Skeletal muscle satellite cell (primary cell): ENCODE results near the gene RAB8B.

ENCODE experiments used
- H3K27me3 ChIP-seq: 2 replicates; pipeline ENCODE4 v1.7.0; 2013; ENCODE audit warnings: low read length; ENCODE audit not compliant: control insufficient read depth, insufficient read depth
- H3K36me3 ChIP-seq: 2 replicates; pipeline ENCODE4 v1.7.0; 2013; ENCODE audit warnings: mild to moderate bottlenecking, control low read depth, low read length; ENCODE audit not compliant: insufficient read depth
- H3K4me1 ChIP-seq: 2 replicates; pipeline ENCODE4 v1.7.0; 2013; ENCODE audit warnings: low read length; ENCODE audit not compliant: control insufficient read depth, insufficient read depth
- H3K4me2 ChIP-seq: 2 replicates; pipeline ENCODE4 v1.7.0; 2013; ENCODE audit warnings: mild to moderate bottlenecking, low read length
- H3K4me3 ChIP-seq: 2 replicates; pipeline ENCODE4 v1.7.0; 2013; ENCODE audit warnings: low read length
- H3K9ac ChIP-seq: 2 replicates; pipeline ENCODE4 v1.7.0; 2013; ENCODE audit warnings: mild to moderate bottlenecking, low read depth, low read length, moderate library complexity
- H3K9me3 ChIP-seq: replicated peaks from 2 replicates; pipeline ENCODE4 v1.7.0; 2013; ENCODE audit warnings: mild to moderate bottlenecking, control low read depth, low read length

Gene RAB8B

GRCh38 chr15:63212050-63213004 lies 22.9 kb downstream of the RAB8B start:
- H3K9ac ChIP-seq: peak overlapping the region; percentile 30
- H3K4me1 ChIP-seq: peaks cover 24% of the 10 kb centered on the region
- H3K4me3 ChIP-seq: no peak overlapping the region

GRCh38 chr15:63218100-63218808 lies 28.8 kb downstream of the RAB8B start:
- Histone ChIP-seq H3K27me3 (no peaks in the 10 kb centered on the region), H3K4me1 (peaks cover 41% of the 10 kb centered on the region), H3K4me3 (no peak overlapping the region), H3K9ac (peak overlapping the region; percentile 32), H3K4me2 (peak overlapping the region; percentile 13), H3K9me3 (no peaks in the 10 kb centered on the region), H3K36me3 (no peaks in the 10 kb centered on the region)

More at GRCh38 chr15:63212050-63213004, 22.9 kb downstream of the RAB8B start:
- Histone ChIP-seq H3K36me3 (no peaks in the 10 kb centered on the region), H3K4me2 (peak overlapping the region; percentile 37), H3K9me3 (no peaks in the 10 kb centered on the region), H3K27me3 (no peaks in the 10 kb centered on the region)

GRCh38 chr15:63219196-63219710 lies 29.8 kb downstream of the RAB8B start:
- Histone ChIP-seq H3K27me3 (no peaks in the 10 kb centered on the region), H3K9ac (no peak overlapping the region), H3K36me3 (no peaks in the 10 kb centered on the region), H3K4me3 (no peak overlapping the region), H3K9me3 (no peaks in the 10 kb centered on the region), H3K4me2 (no peak overlapping the region), H3K4me1 (peaks cover 37% of the 10 kb centered on the region)

GRCh38 chr15:63221346-63221745 lies 31.9 kb downstream of the RAB8B start:
- no peaks in the 10 kb centered on the region for H3K27me3 ChIP-seq
- peaks cover 5% of the 10 kb centered on the region for H3K36me3 ChIP-seq
- H3K4me2 ChIP-seq: peak overlapping the region; percentile 38
- peaks cover 37% of the 10 kb centered on the region for H3K4me1 ChIP-seq
- H3K9ac ChIP-seq: no peak overlapping the region
- H3K4me3 ChIP-seq: no peak overlapping the region
- no peaks in the 10 kb centered on the region for H3K9me3 ChIP-seq

GRCh38 chr15:63223463-63223862 lies 34.1 kb downstream of the RAB8B start:
- Histone ChIP-seq H3K4me1 (peaks cover 27% of the 10 kb centered on the region), H3K9me3 (no peaks in the 10 kb centered on the region), H3K4me2 (no peak overlapping the region), H3K27me3 (no peaks in the 10 kb centered on the region), H3K9ac (no peak overlapping the region), H3K36me3 (peaks cover 5% of the 10 kb centered on the region), H3K4me3 (no peak overlapping the region)

GRCh38 chr15:63225381-63225780 lies 36.0 kb downstream of the RAB8B start:
- H3K36me3 ChIP-seq: peaks cover 5% of the 10 kb centered on the region
- H3K9ac ChIP-seq: no peak overlapping the region
- H3K27me3 ChIP-seq: no peaks in the 10 kb centered on the region
- no peaks in the 10 kb centered on the region for H3K9me3 ChIP-seq
- H3K4me1 ChIP-seq: peaks cover 15% of the 10 kb centered on the region
- H3K4me3 ChIP-seq: no peak overlapping the region
- no peak overlapping the region for H3K4me2 ChIP-seq

GRCh38 chr15:63226155-63226883 lies 36.9 kb downstream of the RAB8B start:
- no peak overlapping the region for H3K4me3 ChIP-seq
- peaks cover 9% of the 10 kb centered on the region for H3K4me1 ChIP-seq

GRCh38 chr15:63226966-63227401 lies 37.6 kb downstream of the RAB8B start:
- H3K9me3 ChIP-seq: no peaks in the 10 kb centered on the region
- peaks cover 5% of the 10 kb centered on the region for H3K36me3 ChIP-seq
- H3K9ac ChIP-seq: no peak overlapping the region
- peaks cover 4% of the 10 kb centered on the region for H3K4me1 ChIP-seq
- H3K4me2 ChIP-seq: no peak overlapping the region
- H3K4me3 ChIP-seq: no peak overlapping the region
- no peaks in the 10 kb centered on the region for H3K27me3 ChIP-seq

More at GRCh38 chr15:63226155-63226883, 36.9 kb downstream of the RAB8B start:
- no peak overlapping the region for H3K9ac ChIP-seq
- no peak overlapping the region for H3K4me2 ChIP-seq
- no peaks in the 10 kb centered on the region for H3K9me3 ChIP-seq
- H3K27me3 ChIP-seq: no peaks in the 10 kb centered on the region
- peaks cover 5% of the 10 kb centered on the region for H3K36me3 ChIP-seq

- Histone ChIP-seq H3K9me3 (no peaks in the 10 kb centered on the region), H3K9ac (no peak overlapping the region), H3K36me3 (peaks cover 5% of the 10 kb centered on the region), H3K4me1 (peaks cover 10% of the 10 kb centered on the region), H3K27me3 (no peaks in the 10 kb centered on the region), H3K4me3 (no peak overlapping the region), H3K4me2 (no peak overlapping the region)
These were observed 38.3 kb downstream of the RAB8B start for GRCh38 chr15:63227689-63228088.

- Histone ChIP-seq H3K9me3 (no peaks in the 10 kb centered on the region), H3K27me3 (no peaks in the 10 kb centered on the region), H3K4me1 (peaks cover 41% of the 10 kb centered on the region), H3K4me2 (no peak overlapping the region), H3K36me3 (no peaks in the 10 kb centered on the region), H3K4me3 (no peak overlapping the region), H3K9ac (no peak overlapping the region)
These were observed 41.8 kb downstream of the RAB8B start for GRCh38 chr15:63231206-63231605.

- no peak overlapping the region for H3K4me2 ChIP-seq
- no peak overlapping the region for H3K9ac ChIP-seq
- no peak overlapping the region for H3K4me3 ChIP-seq
- H3K36me3 ChIP-seq: no peaks in the 10 kb centered on the region
- peaks cover 46% of the 10 kb centered on the region for H3K4me1 ChIP-seq
- H3K27me3 ChIP-seq: no peaks in the 10 kb centered on the region
- H3K9me3 ChIP-seq: no peaks in the 10 kb centered on the region
These were observed 42.3 kb downstream of the RAB8B start for GRCh38 chr15:63231706-63232105.
